Amniotic stem cell (primary cell): ENCODE data around the gene INS.

Source experiments
- DNase-seq: peaks from one replicate; lab custom pipeline; 2025; lab: John Stamatoyannopoulos, UW

INS gene

GRCh38 chr11:2115308-2115707 lies 45.7 kb downstream of the INS start:
- DNase-seq = no peak

GRCh38 chr11:2114430-2115241 lies 46.4 kb downstream of the INS start:
- DNase-seq = no peak

GRCh38 chr11:2113776-2114175 lies 47.2 kb downstream of the INS start:
- no peak for DNase-seq

- no peak for DNase-seq
These were observed 50.5 kb downstream of the INS start for GRCh38 chr11:2110521-2110920.
